NCI-H1694 treated with DMSO at 0.1 percent for 48 hours (cell line): Measurements from ENCODE around the gene ELOB.
"Not testable (repeated sequence)": the region's sequence is repeated elsewhere in the genome, so short reads cannot be mapped to it uniquely, and the experiment has no call there.

ENCODE experiments used
- DNase-seq: peaks from one replicate; lab custom pipeline; 2025; lab: John Stamatoyannopoulos, UW

The ELOB gene

DNA sequence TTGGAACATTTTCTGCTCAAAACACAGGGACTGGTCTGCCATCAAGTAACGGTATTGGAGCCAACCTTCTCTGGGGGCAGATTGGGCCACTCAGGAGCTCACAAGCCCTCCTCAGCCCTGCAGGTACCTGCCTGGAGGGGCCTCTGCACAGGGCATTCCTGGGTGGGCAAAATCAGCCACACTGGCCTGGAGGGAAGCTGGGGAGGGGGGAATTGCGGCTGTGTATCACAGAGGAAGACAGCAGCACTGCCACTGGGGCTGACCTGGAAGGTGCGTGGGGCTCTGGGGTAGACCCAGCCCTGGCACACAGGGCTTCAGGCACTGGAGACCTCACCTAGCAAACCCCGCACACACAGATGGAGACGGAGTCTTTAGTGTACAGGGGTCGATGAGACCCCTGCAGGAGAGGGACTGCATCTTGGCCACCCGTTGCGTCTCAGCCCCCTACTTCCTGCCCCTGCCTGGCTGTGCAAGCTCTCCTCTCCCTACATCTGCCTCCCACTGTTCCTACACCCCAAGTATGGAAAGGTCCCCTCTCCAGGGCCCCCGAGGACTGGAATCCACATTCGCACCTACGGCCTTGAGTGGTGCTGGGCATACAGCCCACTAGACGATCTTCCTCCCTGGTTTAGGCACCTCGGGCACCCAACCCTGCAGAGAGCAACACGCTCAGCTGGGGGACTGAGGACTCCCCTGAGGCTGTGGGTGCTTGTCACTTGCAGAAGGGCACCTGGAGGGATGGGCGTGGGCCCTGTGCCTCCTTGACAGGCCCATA is 31.8 kb downstream of the ELOB start:
- no peak for DNase-seq

DNA sequence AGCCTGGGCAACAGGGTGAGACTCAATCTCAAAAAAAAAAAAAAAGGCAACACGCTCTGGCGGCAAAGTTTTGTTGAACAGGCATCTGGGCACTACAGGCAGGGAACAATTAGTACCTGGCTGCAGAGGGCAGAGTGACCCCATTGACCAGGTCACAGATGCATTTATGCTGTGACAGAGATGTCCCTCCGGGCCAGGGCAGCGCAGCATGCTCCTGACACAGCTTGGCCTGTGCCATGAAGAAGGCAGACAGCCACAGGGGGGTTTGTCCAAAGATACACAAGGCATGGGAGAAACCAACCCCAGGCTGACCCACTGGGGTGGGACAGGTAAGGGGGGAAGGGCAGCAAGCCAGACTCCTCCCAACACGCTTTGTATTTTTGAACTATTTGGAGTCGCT is 32.4 kb downstream of the ELOB start:
- no peak for DNase-seq

DNA sequence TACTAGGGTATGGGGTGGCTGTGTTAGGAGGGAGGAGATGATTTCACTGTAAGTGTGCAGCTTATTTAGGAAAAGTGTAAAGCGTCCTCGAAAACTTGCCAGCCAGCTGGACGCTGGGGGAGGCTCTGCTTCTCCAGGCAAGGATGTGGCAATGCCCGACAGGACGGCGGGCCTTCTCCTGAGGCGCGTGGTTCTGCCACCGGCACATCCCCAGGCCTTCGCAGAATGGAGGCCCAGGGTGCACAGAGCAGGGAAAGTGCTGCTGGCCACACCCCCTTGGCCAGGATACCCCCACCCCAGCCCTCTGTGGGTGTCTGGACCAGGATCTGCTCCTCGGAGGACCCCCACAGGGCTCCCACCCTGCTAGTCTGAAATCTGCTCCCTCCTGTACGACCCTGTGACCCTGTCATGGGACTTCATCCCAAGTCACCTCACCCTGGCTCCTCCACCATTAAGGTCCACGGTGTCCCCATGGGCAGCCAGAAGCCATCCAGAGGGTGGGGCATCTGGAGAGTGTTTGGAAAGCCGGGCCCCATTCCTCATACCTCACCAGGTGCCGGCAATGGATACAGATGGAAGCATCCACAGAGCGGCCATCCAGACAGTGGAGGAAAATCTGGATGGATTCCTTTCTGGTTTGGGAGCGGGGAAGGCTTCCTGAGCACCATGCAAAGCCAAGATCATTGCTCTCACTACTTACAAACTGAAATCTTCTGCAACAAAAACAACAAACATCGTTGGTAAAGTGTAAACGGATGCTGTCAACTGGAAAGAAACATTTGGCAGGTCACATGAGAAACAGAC is 33.9 kb downstream of the ELOB start:
- DNase-seq = no peak

DNA sequence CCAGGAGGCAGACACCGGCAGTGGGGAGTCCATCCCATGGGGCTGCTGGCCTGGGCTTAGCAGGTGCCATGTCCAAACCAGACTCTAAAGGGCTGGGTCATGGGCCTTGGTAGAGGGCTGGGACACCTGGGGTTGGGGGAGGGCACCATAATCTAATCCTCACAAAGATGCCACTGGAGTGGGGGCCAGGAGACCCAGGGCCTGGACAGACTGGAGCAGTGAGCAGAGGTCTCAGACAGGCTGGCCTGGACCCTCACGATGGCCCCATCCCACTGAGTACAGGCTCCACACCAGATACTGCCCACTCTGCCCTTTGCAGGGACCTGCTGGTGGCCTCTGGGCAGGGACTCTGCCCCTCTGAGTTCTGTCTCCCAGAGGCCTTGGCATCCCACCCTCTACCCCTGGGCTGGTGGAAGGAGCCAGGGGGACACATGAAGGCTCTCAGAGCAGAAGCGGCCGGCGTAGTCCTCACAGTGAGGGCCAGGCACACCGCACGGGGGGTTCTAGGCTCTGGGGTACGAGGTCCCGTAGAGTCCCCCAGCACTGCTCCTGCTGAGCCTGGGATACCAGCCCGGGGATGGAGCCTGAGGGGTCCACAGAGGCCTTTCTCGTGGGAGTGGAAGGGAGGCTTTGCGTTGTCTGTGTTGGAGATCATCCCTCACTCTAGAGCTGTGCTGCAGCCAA is 34.6 kb downstream of the ELOB start:
- DNase-seq = no peak

DNA sequence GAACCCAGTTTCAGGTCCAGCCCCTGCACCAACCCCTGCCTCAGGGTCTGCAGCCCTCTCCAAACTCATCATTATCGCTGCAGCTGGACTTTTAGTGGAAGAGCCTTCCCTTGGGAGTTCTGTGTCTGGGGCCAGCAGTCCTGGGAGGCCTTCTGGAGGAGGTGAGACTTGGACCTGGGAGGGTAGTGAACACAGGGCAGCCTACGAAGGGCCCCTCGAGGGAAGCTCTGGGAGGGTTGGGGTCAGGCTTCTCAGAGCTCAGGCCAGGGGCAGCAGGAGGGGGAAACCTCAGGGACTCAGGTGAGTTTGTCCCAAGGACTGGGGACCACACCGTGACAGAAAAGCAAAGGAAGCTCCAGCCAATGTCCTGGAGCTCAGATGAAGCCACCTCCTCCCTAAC is 35.9 kb downstream of the ELOB start:
- no peak for DNase-seq

DNA sequence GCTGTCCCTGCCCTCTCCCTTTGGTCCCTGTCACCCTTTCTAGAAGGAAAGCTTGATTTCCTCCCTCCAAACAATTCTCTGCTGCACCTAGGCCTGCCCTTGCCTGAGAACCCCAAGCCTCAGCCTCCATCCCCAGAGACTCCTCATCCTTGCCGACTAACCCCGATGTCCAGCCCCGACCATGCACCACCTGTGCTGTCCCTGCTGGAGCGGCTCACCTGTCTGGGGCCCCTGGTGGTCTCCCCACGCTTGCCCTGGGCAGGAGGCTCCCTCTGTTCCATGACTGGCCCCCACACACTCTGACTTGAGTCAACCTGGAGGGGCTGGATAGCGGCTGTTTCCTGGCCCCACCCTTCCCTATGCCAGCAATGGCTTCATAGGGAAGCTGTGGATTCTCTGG is 36.6 kb downstream of the ELOB start:
- DNase-seq = no peak

DNA sequence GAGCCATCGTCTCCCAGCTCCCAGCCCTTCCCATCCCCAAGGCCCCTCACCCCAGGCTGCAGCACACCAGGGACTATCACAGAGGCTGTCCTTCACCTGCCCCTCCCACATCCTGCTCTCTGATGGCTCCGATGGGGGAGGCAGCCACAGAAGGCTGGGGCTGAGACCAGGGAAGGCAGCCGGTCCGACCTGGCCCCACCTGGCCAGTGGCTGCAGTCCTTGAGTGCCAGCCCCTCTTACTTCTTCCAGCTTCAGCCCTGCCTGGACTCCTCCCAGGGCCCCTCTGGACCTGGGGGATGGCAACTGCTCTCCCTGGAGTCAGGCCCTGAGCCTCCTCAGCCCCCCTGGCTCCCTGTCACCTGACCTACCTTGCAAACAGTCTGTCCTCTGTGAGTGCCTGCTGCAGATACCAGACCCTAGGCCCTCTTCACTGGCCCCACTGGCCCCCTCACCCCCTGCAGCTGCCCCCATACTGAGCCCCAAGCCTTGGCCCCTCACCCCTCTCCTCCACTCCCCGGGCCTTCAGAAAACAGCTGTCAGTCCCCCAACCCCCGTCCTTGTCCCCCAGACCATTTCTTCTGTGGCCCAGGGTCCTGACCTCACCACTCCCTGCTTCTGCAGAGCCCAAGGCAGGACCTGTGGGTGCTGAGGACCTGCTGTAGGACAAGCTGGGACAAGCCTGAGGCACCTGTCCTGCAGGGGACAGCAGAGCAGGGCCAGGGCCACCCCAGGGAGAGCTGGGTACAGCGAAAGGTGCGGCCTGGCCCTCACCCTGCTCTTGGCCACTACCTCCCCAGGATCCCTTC is 37.3 kb downstream of the ELOB start:
- no peak for DNase-seq

DNA sequence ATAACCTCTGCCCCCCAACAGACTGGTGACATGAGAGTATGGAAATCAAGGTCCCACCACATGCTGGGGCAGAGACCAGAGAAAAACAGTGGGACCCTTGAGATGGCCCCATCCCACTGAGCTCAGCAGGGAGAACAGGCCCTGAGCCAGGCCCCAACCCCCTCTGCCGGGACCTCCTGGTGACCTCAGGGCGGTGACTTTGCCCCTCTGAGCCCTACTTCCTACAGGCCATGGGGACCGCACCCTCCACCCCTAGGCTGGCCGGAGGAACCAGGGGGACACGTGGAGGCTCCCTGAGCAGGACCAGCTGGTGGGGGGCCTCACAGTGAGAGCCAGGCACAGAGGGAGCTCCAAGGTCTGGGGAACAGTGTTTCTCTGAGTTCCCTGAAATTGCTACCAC is 38.5 kb downstream of the ELOB start:
- DNase-seq = no peak

DNA sequence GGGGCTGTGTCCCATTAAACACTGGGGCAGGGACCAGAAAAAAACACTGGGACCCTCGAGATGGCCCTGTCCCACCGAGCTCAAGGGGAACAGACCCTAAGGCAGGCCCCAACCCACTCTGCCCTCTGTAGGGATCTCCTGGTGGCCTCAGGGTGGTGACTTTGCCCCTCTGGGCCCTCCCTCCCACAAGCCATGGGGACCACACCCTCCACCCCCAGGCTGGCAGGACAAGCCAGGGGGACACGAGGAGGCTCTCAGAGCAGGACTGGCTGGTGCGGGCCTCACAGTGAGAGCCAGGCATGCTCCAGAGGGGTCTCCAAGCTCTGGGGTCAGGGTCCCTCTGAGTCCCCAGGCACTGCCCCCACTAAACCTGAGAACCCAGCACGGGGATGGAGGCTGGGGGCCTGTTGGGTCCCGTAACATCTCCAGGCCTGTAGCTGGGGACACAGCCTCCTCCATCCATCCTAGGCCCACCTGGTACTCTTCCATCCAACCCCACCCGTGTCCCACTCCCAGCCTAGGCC is 39.1 kb downstream of the ELOB start:
- DNase-seq = no peak

DNA sequence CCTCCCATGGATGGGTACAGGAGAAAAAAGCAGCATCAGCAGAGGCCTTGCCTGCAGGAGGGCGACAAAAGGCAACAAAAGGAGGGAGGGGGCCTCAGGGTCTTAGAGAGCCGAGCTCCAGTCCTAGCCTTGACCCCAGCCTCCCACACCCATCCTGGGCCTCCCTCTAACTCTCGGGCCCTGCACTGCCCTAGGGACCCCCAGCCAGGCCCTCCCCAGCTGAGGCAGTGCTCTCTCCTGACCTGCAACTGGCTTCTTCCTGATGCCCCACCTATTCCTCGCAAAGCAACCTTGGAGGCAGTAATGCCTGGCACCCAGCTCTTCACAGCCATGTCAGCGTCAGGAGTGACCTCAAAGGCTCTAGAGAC is 39.9 kb downstream of the ELOB start:
- no peak for DNase-seq

DNA sequence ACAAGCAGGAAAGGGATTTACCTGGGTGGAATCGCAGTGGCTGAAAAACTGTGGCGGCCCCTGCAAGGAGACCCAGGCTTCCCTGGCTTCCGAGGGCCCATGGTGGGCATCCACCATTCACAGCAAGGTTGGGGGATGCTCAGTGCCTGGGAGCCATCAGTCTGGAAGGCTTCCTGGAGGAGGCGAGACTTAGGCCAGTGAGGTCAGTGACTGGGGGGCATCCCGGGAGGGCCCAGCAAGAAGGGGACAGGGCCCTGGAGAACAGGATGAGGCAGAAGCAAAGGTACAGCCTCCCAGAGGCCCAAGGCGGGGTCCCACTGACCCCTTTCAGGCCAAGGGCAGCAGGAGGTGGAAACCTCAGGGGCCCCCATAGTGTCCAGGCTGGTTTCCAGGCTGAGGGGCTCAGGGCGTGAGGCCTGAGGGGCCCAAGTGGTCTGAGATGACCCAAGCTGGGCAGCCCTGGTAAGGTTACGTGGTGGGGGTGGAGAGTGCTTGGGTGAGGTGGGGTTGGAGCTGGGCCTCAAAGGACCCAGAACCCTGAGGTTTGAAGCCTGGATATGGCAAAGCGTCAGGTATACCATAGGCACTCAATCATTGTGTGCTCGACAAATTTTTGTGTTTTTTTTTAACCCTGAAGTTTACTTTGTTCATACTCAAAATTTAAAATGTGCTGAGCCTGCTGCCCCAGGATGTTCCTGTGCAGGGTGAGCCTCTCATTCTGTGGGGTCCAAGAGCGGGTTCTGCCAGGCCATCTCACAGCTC is 40.4 kb downstream of the ELOB start:
- DNase-seq = no peak

DNA sequence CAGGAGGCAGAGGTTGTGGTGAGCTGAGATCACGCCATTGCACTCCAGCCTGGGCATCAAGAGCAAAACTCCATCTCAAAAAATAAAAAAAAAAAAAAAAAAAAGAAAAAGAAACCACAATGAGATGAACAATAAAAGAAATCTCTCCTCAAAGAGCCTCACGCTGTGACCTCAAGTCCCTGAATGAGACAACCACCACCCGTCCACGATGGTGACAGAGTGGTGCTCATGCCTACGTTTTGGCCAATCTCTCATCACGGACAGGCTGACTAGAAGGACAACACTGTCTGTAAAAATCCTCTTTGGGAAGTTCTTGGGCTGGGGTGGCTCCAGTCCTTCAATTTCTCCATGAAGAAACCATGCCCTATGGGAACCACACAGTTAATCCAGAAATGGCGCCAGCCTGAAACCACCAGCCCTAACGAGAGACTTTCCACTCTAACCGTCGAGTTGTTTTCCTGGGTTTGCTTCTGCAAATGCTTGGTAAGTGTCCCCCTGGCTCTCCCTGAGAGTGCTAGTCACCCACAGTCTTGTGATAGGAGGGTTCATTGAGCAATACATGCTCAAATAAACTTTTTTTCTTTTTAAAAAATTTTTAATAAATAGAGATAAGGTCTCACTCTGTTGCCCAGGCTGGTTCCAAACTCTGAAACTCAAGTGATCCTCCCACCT is 42.1 kb downstream of the ELOB start:
- DNase-seq = no peak

DNA sequence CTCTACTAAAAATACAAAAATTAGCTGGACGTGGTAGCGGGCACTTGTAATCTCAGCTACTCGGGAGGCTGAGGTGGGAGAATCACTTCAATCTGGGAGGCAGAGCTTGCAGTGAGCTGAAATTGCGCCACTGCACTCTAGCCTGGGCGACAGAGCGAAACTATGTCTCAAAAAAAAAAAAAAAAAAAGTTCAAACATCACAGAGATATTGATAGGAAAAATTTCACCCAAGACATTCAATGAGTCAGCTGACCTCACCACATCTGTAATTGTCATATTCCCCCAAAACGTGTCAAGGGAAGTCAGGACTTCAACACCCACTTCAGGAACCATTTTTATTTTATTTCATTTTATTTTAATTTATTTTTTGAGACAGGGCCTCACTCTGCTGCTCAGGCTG is 49.0 kb downstream of the ELOB start:
- no peak for DNase-seq

DNA sequence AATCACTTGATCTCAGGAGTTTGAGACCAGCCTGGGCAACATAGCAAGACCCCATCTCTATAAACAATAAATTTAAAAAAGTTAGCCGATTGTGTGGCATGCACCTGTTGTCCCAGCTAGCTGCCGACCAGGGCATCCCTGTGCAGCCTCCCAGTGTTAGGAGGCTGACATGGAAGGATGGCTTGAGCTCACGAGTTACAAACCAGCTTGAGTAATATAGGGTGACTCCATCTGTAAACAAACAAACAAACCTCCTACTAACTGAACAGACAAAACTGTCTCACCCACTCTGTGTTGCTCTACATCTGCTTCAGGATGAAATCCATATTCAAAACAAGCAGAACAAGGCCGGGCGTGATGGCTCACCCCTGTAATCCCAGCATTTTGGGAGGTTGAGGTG is 50.2 kb downstream of the ELOB start:
- no peak for DNase-seq

DNA sequence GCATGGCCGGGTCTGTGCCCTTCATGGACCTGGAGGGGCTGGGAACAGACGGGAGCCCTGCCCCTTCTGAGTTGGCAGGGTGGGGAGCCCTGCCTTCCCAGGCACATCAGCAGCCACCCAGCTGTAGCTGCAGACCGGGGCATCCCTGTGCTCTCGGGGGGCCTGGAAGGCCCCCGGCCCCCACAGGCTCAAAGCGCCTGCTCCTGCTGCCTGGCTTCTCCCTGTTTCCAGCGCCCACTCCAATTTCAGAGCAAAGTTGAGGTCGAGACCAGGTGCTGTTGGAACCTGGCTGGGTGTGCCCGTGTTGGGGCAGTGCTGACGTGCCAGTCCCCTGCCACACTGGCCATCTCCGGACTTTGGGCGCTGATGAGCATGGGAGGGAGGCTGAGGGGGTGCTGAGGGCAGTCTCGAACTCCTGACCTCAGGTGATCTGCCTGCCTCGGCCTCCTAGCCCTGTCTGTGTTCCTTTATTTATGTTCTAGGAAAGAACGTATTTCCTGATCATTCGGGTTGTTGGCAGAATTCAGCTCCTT is 52.2 kb downstream of the ELOB start:
- no peak for DNase-seq

DNA sequence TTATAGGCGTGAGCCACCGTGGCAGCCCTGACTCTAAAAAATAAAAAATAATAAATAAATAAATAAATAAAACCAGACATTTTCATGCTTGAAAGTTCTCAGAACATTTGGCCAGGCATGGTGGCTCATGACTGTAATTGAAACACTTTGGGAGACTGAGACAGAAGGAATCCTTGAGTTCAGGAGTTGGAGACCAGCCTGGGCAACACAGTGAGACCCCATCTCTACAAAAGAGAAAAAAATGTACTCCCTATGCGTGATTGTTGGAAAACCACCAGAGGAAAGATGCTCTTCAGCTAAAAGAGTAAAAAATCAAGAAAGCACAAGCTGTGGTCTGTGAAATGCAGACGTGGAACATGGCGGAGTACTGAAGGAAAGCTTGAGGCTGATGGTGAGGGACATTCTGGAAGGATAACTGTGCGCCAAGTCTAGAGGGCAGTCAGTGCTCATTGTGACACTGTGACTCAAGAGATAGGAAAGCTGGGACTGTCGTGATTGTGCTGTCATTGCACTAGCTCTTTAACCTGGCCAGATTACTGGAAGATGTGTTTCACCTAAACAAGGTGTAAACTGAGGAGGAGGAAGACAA is 52.9 kb downstream of the ELOB start:
- DNase-seq = no peak

DNA sequence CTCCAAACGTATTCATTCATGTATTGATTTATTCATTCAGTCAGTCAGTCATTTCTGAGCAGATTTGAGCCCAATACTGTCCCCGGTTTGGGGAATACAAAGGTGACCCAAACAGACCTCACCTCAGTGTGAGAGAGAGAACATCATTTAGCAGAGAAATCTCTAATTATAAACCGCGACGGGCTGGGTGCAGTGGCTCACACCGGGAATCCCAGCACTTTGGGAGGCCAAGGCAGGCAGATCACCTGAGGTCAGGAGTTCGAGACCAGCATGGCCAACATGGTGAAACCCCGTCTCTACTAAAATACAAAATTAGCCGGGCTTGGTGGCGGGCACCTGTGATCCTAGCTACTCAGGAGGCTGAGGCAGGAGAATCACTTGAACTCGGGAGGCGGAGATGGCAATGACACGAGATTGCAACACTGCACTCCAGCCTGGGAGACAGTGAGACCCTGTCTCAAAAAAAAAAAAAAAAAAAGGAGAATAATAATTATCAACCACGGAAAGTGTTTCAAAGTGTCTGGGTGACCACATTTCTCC is 55.4 kb downstream of the ELOB start:
- DNase-seq = not testable (repeated sequence)
